Stimulated activated naive B cell treated with anti-CD40 and anti-IgM and Interleukin-4, amounts not matched to agents 10 μg/mL and 1 μg/mL and 100 μg/mL, for 72 hours (primary cell): ENCODE measurements around the gene TTC3.
"Not testable (repeated sequence)": the region's sequence is repeated elsewhere in the genome, so short reads cannot be mapped to it uniquely, and the experiment has no call there.

Experiments used
- ATAC-seq, 2 donors: fragments of 150-1000 bp; cut with Tn5 transposase; replicated peaks; 2 replicates each; pipeline ENCODE4 v1.10.0; 2021; ENCODE audit warnings: moderate library complexity in 1 of 2
- DNase-seq: peaks from one replicate; pipeline ENCODE4 v3.0.0; 2021
- H3K27ac Mint-ChIP-seq: one replicate; pipeline ENCODE4 v1.8.0; 2022; ENCODE audit warnings: mild to moderate bottlenecking, mixed read lengths
- H3K27me3 Mint-ChIP-seq, 2 donors: one replicate each; pipeline ENCODE4 v1.8.0; 2022; ENCODE audit warnings: mixed read lengths in 2 of 2
- H3K36me3 Mint-ChIP-seq, 2 donors: one replicate each; pipeline ENCODE4 v1.8.0; 2022; ENCODE audit warnings: mixed read lengths in 2 of 2, mild to moderate bottlenecking in 1 of 2
- H3K4me1 Mint-ChIP-seq, 2 donors: one replicate each; pipeline ENCODE4 v1.8.0; 2022; ENCODE audit warnings: mixed read lengths in 2 of 2, mild to moderate bottlenecking in 1 of 2
- H3K4me3 Mint-ChIP-seq, 2 donors: one replicate each; pipeline ENCODE4 v1.8.0; 2022; ENCODE audit warnings: mild to moderate bottlenecking in 2 of 2, mixed read lengths in 2 of 2, moderate library complexity in 1 of 2
- H3K9me3 Mint-ChIP-seq, 2 donors: one replicate each; pipeline ENCODE4 v1.8.0; 2022; ENCODE audit warnings: mixed read lengths in 2 of 2, mild to moderate bottlenecking in 1 of 2

The TTC3 gene

GRCh38 chr21:37072988-37073416 lies at the start of gene TTC3, which contains the start of gene PIGP:
TSS of gene TTC3 (plus strand) at chr21:37073254. CDS start at chr21:37087258, 14,004 bp downstream.
TSS of gene PIGP (minus strand) at chr21:37073071. CDS start at chr21:37072515, 556 bp downstream.
- no peaks in the 10 kb centered on the region for H3K27me3 Mint-ChIP-seq
- peaks cover 19 to 36% of the 10 kb centered on the region in 2 donors for H3K4me1 Mint-ChIP-seq
- ATAC-seq (peak; percentile 73 to 75), DNase-seq (peak; percentile 97)
- H3K27ac Mint-ChIP-seq: peak within 1 kb of the TSS; percentile 99
- H3K9me3 Mint-ChIP-seq: peaks cover 0 to 2% of the 10 kb centered on the region in 2 donors
- peaks cover 20 to 32% of the 10 kb centered on the region in 2 donors for H3K36me3 Mint-ChIP-seq
- H3K4me3 Mint-ChIP-seq: peak within 1 kb of the TSS; percentile 83 to 96

GRCh38 chr21:37026499-37026898 lies 46.6 kb upstream of the TTC3 start:
- H3K27ac Mint-ChIP-seq: no peak overlapping the region

GRCh38 chr21:37028570-37028969 lies 44.5 kb upstream of the TTC3 start:
- H3K27me3 Mint-ChIP-seq: peaks cover 5 to 6% of the 10 kb centered on the region in 2 donors
- H3K4me1 Mint-ChIP-seq: no peaks in the 10 kb centered on the region
- ATAC-seq: no peak
- DNase-seq: no peak
- no peak overlapping the region for H3K4me3 Mint-ChIP-seq
- H3K36me3 Mint-ChIP-seq: no peaks in the 10 kb centered on the region
- H3K27ac Mint-ChIP-seq: no peak overlapping the region
- peaks cover under 1% of the 10 kb centered on the region in 2 donors for H3K9me3 Mint-ChIP-seq

More at GRCh38 chr21:37026499-37026898, 46.6 kb upstream of the TTC3 start:
- DNase-seq: no peak
- no peak for ATAC-seq
- H3K4me3 Mint-ChIP-seq: no peak overlapping the region
- peaks cover 4 to 5% of the 10 kb centered on the region in 2 donors for H3K9me3 Mint-ChIP-seq
- peaks cover 0 to 2% of the 10 kb centered on the region in 2 donors for H3K36me3 Mint-ChIP-seq
- H3K27me3 Mint-ChIP-seq: peaks cover 5 to 6% of the 10 kb centered on the region in 2 donors
- no peaks in the 10 kb centered on the region for H3K4me1 Mint-ChIP-seq

- ATAC-seq (no peak), DNase-seq (no peak)
- H3K4me3 Mint-ChIP-seq: no peak overlapping the region
- no peaks in the 10 kb centered on the region for H3K9me3 Mint-ChIP-seq
- H3K27me3 Mint-ChIP-seq: peaks cover 5 to 6% of the 10 kb centered on the region in 2 donors
- H3K36me3 Mint-ChIP-seq: no peaks in the 10 kb centered on the region
- no peak overlapping the region for H3K27ac Mint-ChIP-seq
- H3K4me1 Mint-ChIP-seq: no peaks in the 10 kb centered on the region
These were observed 42.2 kb upstream of the TTC3 start for GRCh38 chr21:37030864-37031263.

- no peak overlapping the region for H3K27ac Mint-ChIP-seq
- no peak for DNase-seq
- no peaks in the 10 kb centered on the region for H3K36me3 Mint-ChIP-seq
- H3K4me1 Mint-ChIP-seq: no peaks in the 10 kb centered on the region
- no peak overlapping the region for H3K4me3 Mint-ChIP-seq
- H3K9me3 Mint-ChIP-seq: no peaks in the 10 kb centered on the region
- no peak for ATAC-seq
- no peaks in the 10 kb centered on the region for H3K27me3 Mint-ChIP-seq
These were observed 40.8 kb upstream of the TTC3 start for GRCh38 chr21:37032293-37032692.

- Mint-ChIP-seq H3K27me3 (no peaks in the 10 kb centered on the region), H3K27ac (no peak overlapping the region), H3K36me3 (no peaks in the 10 kb centered on the region), H3K9me3 (no peaks in the 10 kb centered on the region), H3K4me1 (no peaks in the 10 kb centered on the region), H3K4me3 (no peak overlapping the region)
- ATAC-seq (peak; percentile 41 to 53), DNase-seq (no peak)
These were observed 40.1 kb upstream of the TTC3 start for GRCh38 chr21:37032877-37033471.

GRCh38 chr21:37034394-37034793 lies 38.7 kb upstream of the TTC3 start:
- not testable (repeated sequence) for DNase-seq, ATAC-seq, H3K4me3 Mint-ChIP-seq, H3K4me1 Mint-ChIP-seq, H3K27me3 Mint-ChIP-seq, H3K36me3 Mint-ChIP-seq, H3K9me3 Mint-ChIP-seq, H3K27ac Mint-ChIP-seq

GRCh38 chr21:37036177-37036576 lies 36.9 kb upstream of the TTC3 start:
- no peak overlapping the region for H3K4me3 Mint-ChIP-seq
- no peaks in the 10 kb centered on the region for H3K27me3 Mint-ChIP-seq
- H3K36me3 Mint-ChIP-seq: no peaks in the 10 kb centered on the region
- no peaks in the 10 kb centered on the region for H3K4me1 Mint-ChIP-seq
- DNase-seq (no peak), ATAC-seq (no peak)
- no peak overlapping the region for H3K27ac Mint-ChIP-seq
- H3K9me3 Mint-ChIP-seq: no peaks in the 10 kb centered on the region

GRCh38 chr21:37039411-37040075 lies 33.5 kb upstream of the TTC3 start:
- Mint-ChIP-seq H3K27me3 (peaks cover 0 to 5% of the 10 kb centered on the region in 2 donors), H3K4me1 (peaks cover 0 to 1% of the 10 kb centered on the region in 2 donors), H3K36me3 (no peaks in the 10 kb centered on the region), H3K9me3 (no peaks in the 10 kb centered on the region), H3K27ac (no peak overlapping the region), H3K4me3 (no peak overlapping the region)
- no peak for DNase-seq
- ATAC-seq: no peak

GRCh38 chr21:37040212-37040611 lies 32.8 kb upstream of the TTC3 start:
- no peaks in the 10 kb centered on the region for H3K36me3 Mint-ChIP-seq
- peaks cover 0 to 5% of the 10 kb centered on the region in 2 donors for H3K27me3 Mint-ChIP-seq
- H3K4me3 Mint-ChIP-seq: no peak overlapping the region
- ATAC-seq (no peak), DNase-seq (no peak)
- H3K27ac Mint-ChIP-seq: no peak overlapping the region
- peaks cover 6 to 8% of the 10 kb centered on the region in 2 donors for H3K4me1 Mint-ChIP-seq
- H3K9me3 Mint-ChIP-seq: no peaks in the 10 kb centered on the region

GRCh38 chr21:37041706-37042271 lies 31.3 kb upstream of the TTC3 start:
- no peak for DNase-seq
- Mint-ChIP-seq H3K9me3 (no peaks in the 10 kb centered on the region), H3K36me3 (no peaks in the 10 kb centered on the region), H3K4me3 (no peak overlapping the region), H3K27me3 (peaks cover 7 to 12% of the 10 kb centered on the region in 2 donors), H3K4me1 (peaks cover 8 to 12% of the 10 kb centered on the region in 2 donors), H3K27ac (no peak overlapping the region)
- no peak for ATAC-seq

- Mint-ChIP-seq H3K27me3 (peaks cover 13 to 16% of the 10 kb centered on the region in 2 donors), H3K9me3 (no peaks in the 10 kb centered on the region), H3K27ac (no peak overlapping the region), H3K4me3 (no peak overlapping the region), H3K36me3 (no peaks in the 10 kb centered on the region), H3K4me1 (peaks cover 8 to 12% of the 10 kb centered on the region in 2 donors)
- DNase-seq (no peak), ATAC-seq (no peak)
These were observed 29.2 kb upstream of the TTC3 start for GRCh38 chr21:37043818-37044217.

- no peak overlapping the region for H3K4me3 Mint-ChIP-seq
- DNase-seq: no peak
- no peaks in the 10 kb centered on the region for H3K36me3 Mint-ChIP-seq
- peaks cover 13 to 17% of the 10 kb centered on the region in 2 donors for H3K27me3 Mint-ChIP-seq
- no peak overlapping the region for H3K27ac Mint-ChIP-seq
- no peaks in the 10 kb centered on the region for H3K9me3 Mint-ChIP-seq
- H3K4me1 Mint-ChIP-seq: peaks cover 8 to 12% of the 10 kb centered on the region in 2 donors
- ATAC-seq: no peak
These were observed 28.4 kb upstream of the TTC3 start for GRCh38 chr21:37044643-37045042.

- no peaks in the 10 kb centered on the region for H3K9me3 Mint-ChIP-seq
- no peaks in the 10 kb centered on the region for H3K36me3 Mint-ChIP-seq
- H3K27ac Mint-ChIP-seq: no peak overlapping the region
- peaks cover 8 to 12% of the 10 kb centered on the region in 2 donors for H3K4me1 Mint-ChIP-seq
- H3K4me3 Mint-ChIP-seq: no peak overlapping the region
- DNase-seq (no peak), ATAC-seq (peak; percentile 63 to 69)
- H3K27me3 Mint-ChIP-seq: peaks cover 13 to 22% of the 10 kb centered on the region in 2 donors
These were observed 27.9 kb upstream of the TTC3 start for GRCh38 chr21:37045149-37045548.

GRCh38 chr21:37045556-37045955 lies 27.5 kb upstream of the TTC3 start:
- Mint-ChIP-seq H3K4me1 (peaks cover 8 to 12% of the 10 kb centered on the region in 2 donors), H3K36me3 (no peaks in the 10 kb centered on the region), H3K4me3 (no peak overlapping the region), H3K9me3 (no peaks in the 10 kb centered on the region), H3K27me3 (peaks cover 13 to 22% of the 10 kb centered on the region in 2 donors), H3K27ac (no peak overlapping the region)
- ATAC-seq (no peak), DNase-seq (no peak)
